K562 (cell line): ENCODE data around the gene ZNHIT1. TPM values are rescaled to one million over a fixed set of nuclear protein-coding genes. Genes with fewer than 3 reads are reported as not detected.
A peak's percentile ranks its signal among the peaks of the same experiment; 100 is the strongest.

ENCODE experiments used
- AFF4 ChIP-seq: sonication (generic); formaldehyde crosslinking; IDR thresholded peaks from 2 replicates; pipeline ENCODE4 v1.8.0; 2023; ENCODE audit warnings: mild to moderate bottlenecking, missing genetic modification reagents
- BRCA1 ChIP-seq, 2 experiments: fragments of 450-650 bp in 1 of 2; sonication (generic) in 1 of 2; formaldehyde crosslinking in 1 of 2; IDR thresholded peaks; 2 replicates each; pipeline versions ENCODE4 v1.5.0 to v1.6.1; 2017 to 2020; ENCODE audit warnings: mild to moderate bottlenecking in 1 of 2, missing genetic modification reagents in 1 of 2
- DIDO1 ChIP-seq: fragments of 450-650 bp; IDR thresholded peaks from 2 replicates; pipeline ENCODE4 v1.6.1; 2016; ENCODE audit warnings: low read depth, missing biosample characterization, missing genetic modification characterization
- E2F8 ChIP-seq: fragments of 450-650 bp; IDR thresholded peaks from 2 replicates; pipeline ENCODE4 v1.7.1; 2018; ENCODE audit warnings: mild to moderate bottlenecking, low read depth; ENCODE audit not compliant: partially characterized antibody
- ETV5 ChIP-seq: sonication (generic); formaldehyde crosslinking; IDR thresholded peaks from 2 replicates; pipeline ENCODE4 v1.4.0; 2020; ENCODE audit warnings: low read depth, mild to moderate bottlenecking, missing genetic modification reagents
- GABPB1 ChIP-seq: sonication (generic); formaldehyde crosslinking; IDR thresholded peaks from 2 replicates; pipeline ENCODE4 v1.8.0; 2022; ENCODE audit warnings: mild to moderate bottlenecking, missing genetic modification reagents
- HDAC2 ChIP-seq: fragments of 450-650 bp; IDR thresholded peaks from 2 replicates; pipeline ENCODE4 v1.6.1; 2016; ENCODE audit warnings: mild to moderate bottlenecking
- KAT8 ChIP-seq: fragments of 450-650 bp; IDR thresholded peaks from 2 replicates; pipeline ENCODE4 v1.6.1; 2016; ENCODE audit warnings: low read depth, mild to moderate bottlenecking
- KDM5B ChIP-seq: fragments of 200-600 bp; sonication (generic); IDR thresholded peaks from 2 replicates; pipeline ENCODE4 v1.6.1; 2012; ENCODE audit warnings: low read depth, mild to moderate bottlenecking, moderate library complexity, low read length, control low read depth, inconsistent platforms; ENCODE audit not compliant: insufficient replicate concordance
- MAFG ChIP-seq: fragments of 450-650 bp; conservative IDR thresholded peaks from 2 replicates; pipeline ENCODE4 v1.6.1; 2016; ENCODE audit warnings: missing genetic modification characterization, missing compliant biosample characterization
- NFIX ChIP-seq: fragments of 250-450 bp; sonication (Bioruptor Pico); IDR thresholded peaks from 2 replicates; pipeline ENCODE4 v1.4.0; 2020; ENCODE audit warnings: low read depth, mild to moderate bottlenecking, moderate library complexity
- RNF2 ChIP-seq: sonication (generic); IDR thresholded peaks from 2 replicates; pipeline ENCODE4 v1.6.1; 2016
- SNRNP70 ChIP-seq: fragments of 200-400 bp; formaldehyde crosslinking; optimal IDR thresholded peaks from 2 replicates; pipeline ENCODE3; 2017; ENCODE audit warnings: low read depth, low read length
- SOX6 ChIP-seq: fragments of 450-650 bp; IDR thresholded peaks from 2 replicates; pipeline ENCODE4 v1.6.1; 2014; ENCODE audit warnings: mild to moderate bottlenecking
- SP2 ChIP-seq: IDR thresholded peaks from 2 replicates; pipeline ENCODE4 v1.6.1; 2011; ENCODE audit warnings: mild to moderate bottlenecking, low read depth, low read length, moderate library complexity; ENCODE audit not compliant: poor library complexity, severe bottlenecking; ENCODE audit errors: extremely low read depth
- ZNF253 ChIP-seq: fragments of 250-450 bp; sonication (Bioruptor Pico); conservative IDR thresholded peaks from 2 replicates; pipeline ENCODE4 v1.6.1; 2021; ENCODE audit warnings: mild to moderate bottlenecking
- ZNF311 ChIP-seq: fragments of 250-450 bp; sonication (Bioruptor Pico); IDR thresholded peaks from 2 replicates; pipeline ENCODE4 v1.4.0; 2020; ENCODE audit warnings: mild to moderate bottlenecking, moderate library complexity
- ZNF57 ChIP-seq: fragments of 450-650 bp; formaldehyde crosslinking; IDR thresholded peaks from 2 replicates; pipeline ENCODE4 v1.4.0; 2020; ENCODE audit warnings: mild to moderate bottlenecking, moderate library complexity
- ZNF589 ChIP-seq: fragments of 200-800 bp; sonication (Bioruptor generic); IDR thresholded peaks from 2 replicates; pipeline ENCODE4 v1.6.1; 2016; ENCODE audit warnings: low read depth, missing genetic modification characterization, missing compliant biosample characterization
- ZNF766 ChIP-seq: fragments of 200-800 bp; sonication (Bioruptor generic); conservative IDR thresholded peaks from 2 replicates; pipeline ENCODE4 v1.6.1; 2016; ENCODE audit warnings: missing genetic modification characterization, missing compliant biosample characterization
- polyA plus RNA-seq, 8 experiments: library from polyadenylated mRNA; depleted of rRNA in 4 of 8; stranded (reverse) in 5 of 8; unstranded in 3 of 8; fragments of >200 nt; fragmentation: Nextera tagmentation in 2 of 8; fragmentation: Illumina TruSeq in 1 of 8; extraction: Ambion mirVana in 2 of 8; extraction: Trizol in 1 of 8; gene quantifications; 2 replicates each; pipeline versions ENCODE4 v1.2.1 to v1.2.3, GENCODE V29; 2011 to 2014; ENCODE audit warnings: inconsistent platforms in 1 of 8, missing spikeins in 1 of 8
- total RNA-seq, 7 experiments: library from RNA; depleted of rRNA in 6 of 7; stranded (reverse); fragments of >200 nt in 6 of 7; fragmentation: Illumina TruSeq in 2 of 7; extraction: Trizol in 2 of 7; gene quantifications; 2 replicates each; pipeline versions ENCODE4 v1.2.1 to v1.2.3, GENCODE V29; 2011 to 2021; ENCODE audit warnings: low replicate concordance in 1 of 7
- TF ChIP-seq, protein P1 (sequence below): fragments of 450-650 bp; formaldehyde crosslinking; conservative IDR thresholded peaks from 2 replicates; pipeline ENCODE4 v1.4.0; 2022; ENCODE audit warnings: mild to moderate bottlenecking, missing genetic modification characterization

Gene ZNHIT1
- total and polyA plus RNA-seq, 9 of the 15 experiments (the other 6 are each of a cell fraction or from before 2014, with no cell fraction given): 6.4 to 162 (median 70.1) TPM

GRCh38 chr7:101244375-101245146 lies 26.6 kb downstream of the ZNHIT1 start, which contains the start of gene FIS1 (continued):
- TF ChIP-seq, protein P1, sequence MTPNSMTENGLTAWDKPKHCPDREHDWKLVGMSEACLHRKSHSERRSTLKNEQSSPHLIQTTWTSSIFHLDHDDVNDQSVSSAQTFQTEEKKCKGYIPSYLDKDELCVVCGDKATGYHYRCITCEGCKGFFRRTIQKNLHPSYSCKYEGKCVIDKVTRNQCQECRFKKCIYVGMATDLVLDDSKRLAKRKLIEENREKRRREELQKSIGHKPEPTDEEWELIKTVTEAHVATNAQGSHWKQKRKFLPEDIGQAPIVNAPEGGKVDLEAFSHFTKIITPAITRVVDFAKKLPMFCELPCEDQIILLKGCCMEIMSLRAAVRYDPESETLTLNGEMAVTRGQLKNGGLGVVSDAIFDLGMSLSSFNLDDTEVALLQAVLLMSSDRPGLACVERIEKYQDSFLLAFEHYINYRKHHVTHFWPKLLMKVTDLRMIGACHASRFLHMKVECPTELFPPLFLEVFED: no peak
- 0 out of 2 replicates have a peak, but pooled peaks have one; percentile 6 for TF ChIP-seq SOX6
- no peak for TF ChIP-seq ZNF253
- TF ChIP-seq NFIX (CRISPR knock-in tag): no peak
- TF ChIP-seq ETV5 (CRISPR knock-in tag): peak; percentile 83
- peak; percentile 21 for TF ChIP-seq SP2
- TF ChIP-seq ZNF589 (CRISPR knock-in tag): no peak
- TF ChIP-seq RNF2: peak; percentile 59
- TF ChIP-seq SNRNP70: no peak
- no peak for TF ChIP-seq BRCA1 (IDR thresholded peaks at IDR 0.05)
- TF ChIP-seq BRCA1 (CRISPR knock-in tag; IDR thresholded peaks at IDR 0.05): no peak
- TF ChIP-seq KAT8: no peak
- TF ChIP-seq E2F8: peak; percentile 88
- TF ChIP-seq AFF4 (CRISPR knock-in tag): peak; percentile 93; the same call in 1 of the 2 replicates
- peak; percentile 95 for TF ChIP-seq GABPB1
- peak; percentile 78 for TF ChIP-seq HDAC2
- no peak for TF ChIP-seq MAFG
- TF ChIP-seq ZNF766 (CRISPR knock-in tag): peak; percentile 81; the same call in 1 of the 2 replicates
- peak; percentile 75 for TF ChIP-seq KDM5B
- no peak for TF ChIP-seq ZNF311 (CRISPR knock-in tag)
- TF ChIP-seq ZNF57: no peak
- peak; percentile 69; the same call in 1 of the 2 replicates for TF ChIP-seq DIDO1 (tag)
